ENCODE measurements around the gene PCSK2.

PCSK2 gene

DNA sequence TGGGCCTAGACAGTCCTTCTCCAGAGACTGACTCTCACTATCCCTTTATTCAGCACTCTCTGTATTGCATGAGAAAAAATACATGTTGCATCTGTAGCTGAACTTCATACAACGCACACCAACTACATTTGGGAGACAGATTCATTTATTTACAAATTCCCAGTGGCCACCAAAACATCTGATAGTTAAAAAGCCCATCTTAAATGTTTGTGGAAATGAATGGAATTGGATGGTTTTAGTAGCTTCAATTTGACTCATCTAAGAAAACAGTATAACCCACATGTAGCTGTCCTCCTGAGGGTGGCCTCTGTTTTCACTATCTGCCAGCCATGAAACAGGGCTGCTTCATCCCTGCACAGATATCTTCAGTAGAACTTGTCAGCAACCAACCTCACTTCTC lies 116.3 kb downstream of the PCSK2 start:
- DNase-seq, result no peak

DNA sequence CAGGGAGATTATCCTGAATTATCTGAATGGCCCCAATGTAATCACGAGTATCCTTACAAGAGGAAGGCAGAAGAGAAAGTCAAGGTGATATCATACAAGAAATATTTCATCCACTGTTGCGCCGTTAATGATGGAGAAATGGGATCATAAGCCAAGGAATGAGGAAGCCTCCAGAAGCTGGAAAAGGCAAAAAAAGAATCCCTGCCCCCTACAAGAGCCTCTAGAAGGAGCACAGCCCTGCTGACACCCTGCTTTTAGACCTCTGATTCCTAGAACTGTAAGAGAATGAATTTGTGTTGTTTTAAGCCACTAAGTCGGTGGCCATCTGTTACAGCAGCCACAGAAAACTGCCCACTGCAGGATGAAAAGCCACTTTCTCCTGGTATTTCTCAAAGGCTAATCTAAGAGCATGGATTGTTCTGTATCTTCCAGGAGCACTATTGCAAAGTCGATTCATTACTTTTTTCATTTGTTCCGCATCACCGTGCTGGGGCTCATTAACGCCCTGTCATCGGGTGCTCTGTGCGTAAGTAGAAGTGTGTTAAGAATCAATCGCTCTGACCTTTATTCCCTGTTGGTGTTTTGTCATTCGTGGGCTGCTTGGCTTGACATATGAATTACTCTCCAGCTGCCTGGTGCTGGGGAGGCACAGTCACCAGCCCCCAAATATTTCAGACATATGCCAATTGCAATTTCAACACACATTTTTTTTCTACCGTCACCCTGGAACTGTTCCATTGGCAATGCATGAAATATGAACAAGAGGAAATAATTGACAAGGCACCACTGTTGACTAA lies 117.0 kb downstream of the PCSK2 start:
- DNase-seq, result no peak

DNA sequence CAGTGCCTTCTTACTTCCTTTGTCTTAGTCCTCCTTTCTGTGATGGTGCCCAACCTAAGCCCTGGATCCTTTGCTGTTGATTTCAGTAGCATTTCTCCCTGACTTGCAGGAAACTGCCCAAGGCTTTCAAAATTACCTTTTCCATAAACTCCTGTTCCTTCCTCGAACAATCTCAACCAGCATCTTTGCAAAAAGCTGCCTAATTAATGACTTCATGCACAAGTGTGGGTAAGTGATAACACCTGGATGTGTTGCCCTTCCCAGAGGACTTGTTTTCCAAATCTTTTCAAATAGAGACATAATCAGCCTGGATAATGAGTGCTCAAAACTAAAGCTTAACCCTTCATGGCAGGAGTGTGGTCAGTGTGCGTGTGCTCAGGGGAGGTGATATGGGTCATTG lies 118.0 kb downstream of the PCSK2 start:
- no peak for DNase-seq

DNA sequence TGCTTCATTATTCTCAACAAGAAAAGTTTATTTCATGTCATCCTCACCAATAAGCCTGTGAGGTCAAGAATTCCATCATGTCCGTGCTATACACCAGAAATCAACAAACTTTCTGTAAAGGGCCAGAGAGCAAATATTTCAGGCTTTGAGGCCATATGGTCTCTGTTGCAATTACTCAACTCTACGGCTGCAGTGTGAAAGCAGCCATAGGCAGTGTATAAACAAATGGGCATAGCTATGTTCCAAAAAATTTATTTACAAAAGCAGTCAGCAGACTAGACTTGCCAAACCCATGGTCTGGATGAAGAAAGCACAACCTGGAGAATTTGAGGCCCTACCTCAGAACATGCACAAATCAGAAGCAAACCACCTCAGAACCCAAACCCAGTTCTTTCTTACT lies 118.5 kb downstream of the PCSK2 start:
- no peak for DNase-seq

DNA sequence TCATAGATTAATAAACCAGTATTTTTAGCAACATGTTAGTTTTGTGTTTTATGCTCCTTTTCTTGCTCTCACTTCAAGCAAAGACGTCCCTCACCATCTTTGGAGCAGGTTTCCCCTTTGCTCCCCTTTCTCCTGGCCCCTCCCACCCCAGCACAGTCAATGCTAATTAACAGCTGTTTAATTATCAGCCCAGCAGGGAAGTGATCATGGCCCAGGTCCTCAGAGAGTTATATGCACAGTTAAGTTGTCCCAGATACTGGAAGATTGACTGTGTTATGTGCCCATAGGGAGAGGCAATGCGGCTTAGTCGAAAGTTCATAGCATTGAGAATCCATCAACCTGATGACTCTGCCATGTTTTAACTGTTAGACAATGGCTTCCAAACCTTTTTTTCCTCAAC lies 123.5 kb downstream of the PCSK2 start:
- DNase-seq, result no peak

DNA sequence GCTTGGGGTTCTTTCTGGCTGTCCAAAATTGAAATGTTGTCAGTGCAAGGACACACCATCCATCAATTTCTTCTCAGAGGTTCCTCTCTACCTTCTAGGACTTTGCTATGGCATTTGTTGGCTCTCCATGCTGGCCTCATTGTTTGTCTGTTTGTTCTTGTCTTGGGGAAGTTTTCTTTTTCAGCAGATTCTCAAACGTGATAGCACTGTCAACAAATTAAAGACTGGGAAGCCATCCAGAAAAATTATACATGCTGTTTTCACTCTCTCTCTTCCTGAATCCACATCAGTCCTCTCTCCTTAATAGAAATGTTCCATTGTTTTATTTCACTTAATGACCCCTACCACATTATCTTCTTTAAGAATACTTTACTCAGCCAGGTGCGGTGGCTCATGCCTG lies 130.4 kb downstream of the PCSK2 start:
- no peak for DNase-seq

DNA sequence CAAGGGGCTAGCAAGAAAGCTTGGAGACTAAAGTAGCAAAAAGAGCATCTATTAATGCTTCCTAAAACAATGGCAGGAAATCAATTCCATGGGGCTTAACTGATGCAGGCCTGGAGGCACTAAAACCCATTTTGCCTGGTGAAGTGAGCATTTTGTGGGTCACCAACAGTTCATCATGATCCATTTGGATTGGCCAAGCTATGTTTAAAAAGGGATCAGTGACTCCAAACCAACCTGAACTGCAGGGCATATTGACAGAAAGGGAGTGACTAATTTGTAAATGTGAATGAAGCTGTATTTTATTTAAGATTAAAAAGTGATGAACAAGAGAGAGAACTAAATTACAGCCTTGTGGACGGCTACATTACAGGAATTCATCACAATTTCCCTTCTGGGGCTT lies 132.0 kb downstream of the PCSK2 start:
- no peak for DNase-seq

DNA sequence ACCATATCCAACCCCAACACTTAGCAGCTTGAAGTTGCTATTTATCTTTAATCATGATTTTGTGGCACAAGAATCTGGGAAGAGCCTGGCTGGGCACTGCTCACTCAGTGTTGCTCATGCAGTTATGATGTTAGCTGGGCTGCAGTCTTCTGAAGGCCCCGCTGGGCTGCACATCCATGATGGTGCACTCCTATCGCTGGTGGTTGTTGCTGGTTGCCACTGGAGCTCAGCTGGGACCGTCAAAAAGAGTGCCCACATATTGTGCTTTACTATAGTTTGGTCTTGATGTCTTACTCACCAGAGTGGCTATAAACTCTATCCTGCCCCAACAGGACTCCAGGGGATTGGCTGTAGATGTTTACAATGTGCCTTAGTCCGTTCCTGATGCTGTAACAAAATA lies 137.8 kb downstream of the PCSK2 start:
- DNase-seq, result no peak

DNA sequence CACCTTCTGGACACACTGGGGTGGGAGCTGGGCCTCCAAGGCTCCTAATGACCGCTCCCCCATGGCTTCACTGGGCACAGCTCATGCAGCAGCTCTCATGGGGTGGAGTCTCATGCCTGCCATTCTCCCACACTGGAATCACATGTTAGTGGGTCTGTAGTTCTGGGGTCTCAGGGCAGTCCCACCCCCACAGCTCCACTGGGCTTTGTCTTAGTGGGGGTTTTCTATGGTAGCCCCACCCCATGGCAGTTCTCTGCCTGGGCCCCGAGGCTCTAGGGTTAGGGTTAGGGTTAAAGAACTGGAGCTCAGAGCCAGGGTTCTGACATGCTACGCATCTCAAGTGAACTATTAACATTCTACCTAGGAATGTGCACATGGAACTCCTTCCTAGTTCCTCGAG lies 139.0 kb downstream of the PCSK2 start:
- DNase-seq, result no peak

DNA sequence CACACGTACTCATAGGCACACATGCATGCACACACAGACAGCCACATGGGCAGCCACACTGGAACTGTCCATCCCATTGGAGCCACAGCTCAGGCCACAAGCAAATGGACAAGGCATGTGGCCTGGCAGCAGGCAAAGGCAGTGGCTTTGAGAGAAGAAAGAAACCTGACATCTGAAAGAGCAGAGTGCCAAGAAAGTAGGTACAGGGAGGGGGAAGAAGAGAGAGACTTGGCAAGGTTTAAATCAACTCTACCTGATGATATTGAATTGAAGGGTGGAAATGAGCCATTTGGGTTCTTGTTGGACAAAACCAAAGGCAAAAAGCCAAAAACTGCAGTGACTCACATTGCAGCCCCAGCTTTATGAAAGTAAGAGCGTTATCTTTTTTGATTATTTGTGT lies 142.7 kb downstream of the PCSK2 start:
- no peak for DNase-seq

DNA sequence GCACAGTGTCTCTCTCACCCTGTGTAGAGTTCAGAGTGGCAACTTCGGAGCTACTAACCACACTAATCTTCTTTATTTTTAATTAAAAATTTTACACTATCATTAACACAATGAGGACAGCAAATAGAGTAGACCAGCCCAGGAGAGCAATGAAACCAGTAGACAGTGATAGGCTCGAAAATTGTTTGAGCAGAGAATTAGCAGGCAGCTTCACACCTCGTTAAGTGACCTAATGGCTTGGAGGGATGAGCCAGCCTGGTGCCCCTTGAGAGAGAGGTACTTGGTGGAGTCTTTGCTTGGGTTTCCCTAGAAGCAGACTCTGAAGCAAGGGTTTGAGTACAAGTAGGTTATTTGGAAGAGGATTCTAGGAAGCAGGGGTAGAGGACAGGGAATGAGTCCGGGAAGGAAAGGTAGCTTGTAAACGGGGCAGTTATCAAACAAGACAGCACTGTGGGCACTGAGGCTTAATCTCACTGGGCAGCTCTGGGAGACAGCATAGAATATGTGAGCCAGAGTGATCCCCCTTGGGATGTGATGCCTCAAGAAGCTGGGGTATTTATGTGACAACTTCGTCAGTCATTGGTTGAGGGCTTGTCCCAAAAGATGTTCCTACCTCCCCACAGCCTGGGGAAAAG lies 146.1 kb downstream of the PCSK2 start:
- no peak for DNase-seq

DNA sequence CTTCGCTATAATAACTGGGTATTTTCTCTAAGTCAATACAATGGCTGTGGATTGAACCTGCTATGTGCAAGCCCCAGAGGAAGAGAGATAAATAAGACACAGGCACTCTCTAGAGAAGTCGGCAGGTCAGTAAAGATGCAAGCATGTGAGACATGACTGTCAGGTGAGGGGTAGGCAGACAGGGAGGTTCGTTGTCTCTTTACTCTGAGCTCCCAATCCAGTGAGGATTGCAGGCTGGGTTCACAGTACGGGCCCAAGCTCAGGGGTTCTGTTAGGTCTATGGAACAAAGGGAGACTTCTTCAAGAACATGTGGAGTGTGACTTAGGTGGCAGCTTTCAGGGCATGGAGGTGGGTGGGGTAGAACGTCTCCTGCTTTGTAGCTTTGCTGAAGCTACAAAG lies 147.2 kb downstream of the PCSK2 start:
- DNase-seq, result no peak

DNA sequence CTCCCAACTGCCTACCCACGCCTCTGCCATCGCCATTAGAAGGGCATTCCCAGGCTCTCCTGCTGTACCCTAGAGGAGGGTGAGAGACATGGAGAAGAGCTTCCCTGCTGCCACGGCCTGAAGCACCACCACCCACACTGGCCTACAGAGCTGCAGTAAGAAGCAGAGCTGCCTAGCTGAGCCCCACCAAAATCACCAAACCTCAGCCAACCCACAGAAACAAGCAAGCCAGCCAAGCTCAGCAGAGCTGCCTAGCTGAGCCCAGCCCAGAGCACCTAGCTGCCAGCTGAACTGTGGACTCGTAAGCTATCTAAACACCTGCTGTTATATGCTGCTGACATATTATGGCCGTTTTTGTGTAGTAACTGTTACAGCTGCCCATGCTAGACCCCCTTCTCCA lies 149.2 kb downstream of the PCSK2 start:
- no peak for DNase-seq

DNA sequence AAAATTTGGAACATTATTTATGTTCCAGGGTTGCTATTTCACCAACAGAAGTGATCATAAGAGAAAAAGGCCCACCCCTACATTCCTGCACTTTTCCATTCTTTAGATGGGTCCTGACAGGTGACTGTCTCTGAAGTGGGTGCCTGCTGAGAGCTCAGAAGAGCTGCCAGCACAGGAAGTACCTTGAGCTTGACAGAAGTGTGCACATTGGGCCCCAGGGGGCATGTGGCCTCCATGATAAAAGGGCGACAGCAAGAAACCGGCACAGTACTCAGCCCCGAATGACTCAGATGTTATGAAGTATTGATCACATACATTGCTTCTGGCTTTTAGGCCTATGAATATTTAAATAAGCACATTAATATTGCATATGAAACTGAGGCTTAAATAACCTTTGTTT lies 150.4 kb downstream of the PCSK2 start:
- DNase-seq, result no peak

DNA sequence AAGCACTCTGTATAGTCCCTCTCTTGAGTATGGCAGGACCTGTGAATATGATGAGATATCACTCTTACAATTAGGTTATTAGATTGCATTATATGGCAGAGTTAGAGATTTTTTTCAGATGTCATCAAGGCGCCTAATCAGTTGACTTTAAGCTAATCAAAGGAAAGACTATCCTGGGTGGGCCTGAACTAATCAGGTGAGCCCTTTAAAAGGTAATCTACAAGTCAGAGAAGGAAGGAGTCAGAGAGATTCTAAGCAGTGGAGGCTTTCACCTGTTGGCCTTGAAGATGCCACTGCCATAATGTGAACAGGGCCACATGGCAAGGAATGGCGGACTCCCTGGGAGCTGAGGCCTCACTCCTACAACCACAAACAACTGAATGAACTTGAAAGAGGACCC lies 152.8 kb downstream of the PCSK2 start:
- no peak for DNase-seq

DNA sequence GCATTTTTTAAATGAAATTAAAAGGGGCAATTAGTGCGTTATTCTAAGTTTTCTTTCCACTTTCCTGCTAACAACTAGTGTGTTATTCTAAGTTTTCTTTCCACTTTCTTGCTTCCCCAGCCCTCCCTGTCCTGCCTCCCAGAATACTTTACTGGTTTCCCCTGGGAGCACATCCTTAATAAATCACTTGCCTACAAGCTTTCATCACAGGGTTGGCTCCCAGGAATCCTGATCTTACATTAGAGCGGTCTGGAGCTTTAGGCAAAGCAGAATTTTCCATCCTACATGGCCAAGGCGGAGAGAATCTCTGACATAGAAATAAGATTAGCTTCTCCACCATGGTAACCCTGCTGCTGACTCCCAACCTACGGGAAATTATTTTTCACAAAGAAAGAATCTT lies 154.0 kb downstream of the PCSK2 start:
- DNase-seq, result no peak

DNA sequence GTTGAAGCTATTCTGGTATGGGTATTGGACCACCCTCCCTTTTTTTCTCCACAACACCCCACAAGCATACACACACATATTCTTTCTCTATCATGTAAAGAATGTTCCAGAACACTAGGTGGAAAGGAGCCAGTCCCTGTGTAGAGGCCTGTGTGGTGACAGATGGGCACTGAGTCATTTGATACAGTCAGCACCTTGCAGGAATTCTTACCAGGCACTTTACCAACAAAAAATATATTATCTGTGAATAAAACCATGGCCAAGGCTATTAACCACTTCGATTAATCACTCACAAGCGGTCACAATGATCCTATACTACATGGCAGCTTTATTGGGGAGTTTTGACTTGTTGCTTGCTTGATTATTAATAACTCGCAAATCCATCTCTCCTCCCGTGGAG lies 154.9 kb downstream of the PCSK2 start:
- no peak for DNase-seq

DNA sequence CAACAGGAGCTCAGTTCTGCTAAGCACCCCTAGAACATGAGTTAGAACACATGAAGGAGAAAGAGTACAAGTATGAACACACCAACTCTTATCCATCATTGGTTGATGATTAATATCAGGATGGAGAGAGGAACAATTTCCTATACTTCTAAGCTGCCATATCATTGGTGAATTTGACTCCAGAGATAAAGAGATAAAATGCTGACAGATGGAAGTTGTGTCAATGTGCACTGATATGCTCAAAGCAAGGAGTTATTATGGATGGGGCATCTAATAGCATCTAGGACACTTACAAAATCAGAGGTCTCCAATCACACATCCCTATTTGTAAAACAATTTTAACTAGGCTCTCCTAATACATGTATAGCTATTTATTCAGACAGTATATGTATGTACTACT lies 159.0 kb downstream of the PCSK2 start:
- no peak for DNase-seq

DNA sequence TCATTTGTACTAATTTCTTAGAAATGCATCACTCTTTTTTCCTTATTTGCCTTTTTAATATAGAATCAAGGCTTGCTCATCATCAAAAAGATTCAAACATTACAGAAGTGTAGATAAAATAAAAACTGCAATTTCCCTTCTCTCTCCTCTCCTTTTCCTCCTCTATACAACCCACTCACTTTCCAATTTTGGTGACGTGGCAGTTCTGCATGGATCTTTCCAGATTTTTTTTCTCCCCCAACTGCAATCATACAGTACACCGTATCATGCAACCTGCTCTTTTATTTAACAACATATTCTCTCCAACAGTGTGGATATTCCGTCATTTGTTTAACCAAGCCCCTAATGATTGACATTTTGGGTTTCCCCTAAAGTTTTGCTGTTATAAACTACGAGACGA lies 163.8 kb downstream of the PCSK2 start:
- no peak for DNase-seq

DNA sequence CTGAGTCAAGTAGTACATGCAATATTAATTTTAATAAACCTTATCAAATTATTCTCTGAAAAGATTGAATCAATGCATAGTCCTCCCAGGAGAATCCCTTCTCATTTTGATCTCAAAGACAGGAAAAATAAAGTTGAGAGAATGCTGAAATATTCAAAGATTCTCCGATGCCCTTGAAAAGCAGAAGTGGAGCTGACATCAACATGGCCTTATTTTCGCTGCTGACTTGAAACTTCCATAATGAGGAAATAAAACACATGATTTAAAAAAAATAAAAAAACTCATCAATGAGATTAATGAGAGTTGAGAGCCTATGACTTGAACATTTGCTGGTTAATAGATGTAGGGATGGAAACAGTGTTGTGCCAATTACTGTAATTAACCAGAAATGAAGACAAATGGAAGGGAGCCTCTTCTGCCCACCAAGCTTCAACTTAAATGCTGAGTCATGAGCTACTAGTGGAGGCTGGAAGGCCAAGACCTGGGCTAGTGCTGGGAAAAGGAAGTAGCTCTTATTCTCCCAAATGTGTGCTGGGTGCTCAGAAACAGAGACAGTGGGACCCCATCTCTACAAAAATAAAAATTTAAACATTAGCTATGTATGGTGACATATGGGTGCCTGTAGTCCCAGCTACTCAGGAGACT lies 164.4 kb downstream of the PCSK2 start:
- DNase-seq, result no peak

DNA sequence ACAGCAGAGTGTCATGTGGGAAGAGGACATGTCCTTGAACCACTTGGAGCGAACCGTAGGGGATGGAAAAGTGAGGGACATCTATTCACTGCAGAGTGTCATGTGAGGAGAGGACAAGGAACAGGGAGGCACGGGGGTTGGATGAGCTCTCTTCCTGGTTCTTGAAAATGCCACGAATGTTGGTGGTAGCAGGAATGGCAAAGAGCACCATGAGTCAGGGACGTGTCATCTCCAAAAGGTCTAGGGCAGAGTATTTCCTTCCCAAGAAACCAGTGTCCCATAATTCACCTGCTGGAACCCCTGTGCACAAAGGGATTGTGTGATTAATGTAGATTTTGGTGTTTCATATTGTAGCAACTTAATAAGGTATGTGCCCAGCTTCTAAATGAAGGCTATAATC lies 167.6 kb downstream of the PCSK2 start:
- no peak for DNase-seq

DNA sequence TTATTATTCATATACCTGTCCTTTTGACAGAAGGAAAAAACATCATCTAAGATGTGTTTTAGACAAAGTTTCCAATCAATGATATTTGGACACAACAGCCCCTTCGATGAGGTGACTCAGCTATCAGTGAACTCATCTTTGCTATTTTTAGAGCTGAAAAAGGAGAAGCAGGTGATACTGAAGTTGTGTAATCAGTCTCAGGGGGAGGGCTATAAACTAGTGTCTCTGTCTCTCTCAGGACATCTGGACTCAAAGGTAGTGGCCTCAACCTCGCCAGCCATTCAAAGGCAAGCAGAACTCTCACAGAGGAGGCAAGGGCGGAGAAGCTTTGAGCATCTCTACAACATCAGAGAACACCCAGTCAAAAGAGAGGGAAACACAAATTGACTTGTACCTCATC lies 168.9 kb downstream of the PCSK2 start:
- DNase-seq, result no peak

DNA sequence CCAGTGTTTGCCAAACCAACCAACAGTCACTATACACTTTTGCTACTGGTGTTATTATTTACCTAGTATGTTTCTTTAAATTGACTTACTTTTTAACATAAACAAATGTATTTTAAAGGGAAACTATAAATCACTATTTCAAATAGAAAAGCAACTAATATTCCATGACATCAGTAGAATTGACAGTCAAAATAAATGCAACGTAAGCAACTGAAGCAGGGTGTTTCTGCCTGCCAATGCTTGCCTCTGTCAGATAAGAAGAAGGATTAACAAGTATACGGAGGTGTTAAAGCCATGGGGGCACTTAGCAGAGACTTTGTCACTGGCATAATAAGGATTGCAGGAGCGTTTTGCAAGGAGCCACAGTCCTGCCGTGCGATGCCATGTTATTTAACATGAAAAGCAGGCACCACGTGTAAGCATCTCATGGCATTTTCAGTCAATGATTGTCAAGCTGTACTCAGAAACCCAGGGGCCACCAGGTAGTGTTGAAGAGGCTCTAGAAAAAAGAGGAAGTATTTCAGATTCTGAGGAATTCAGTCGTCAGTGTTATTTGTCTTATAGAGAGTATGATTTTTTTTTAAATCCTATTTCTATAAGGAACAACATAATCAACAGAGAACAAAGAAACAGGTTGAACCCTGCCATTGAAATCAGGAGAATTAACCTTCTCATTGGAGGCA lies 172.6 kb downstream of the PCSK2 start:
- DNase-seq, result no peak

DNA sequence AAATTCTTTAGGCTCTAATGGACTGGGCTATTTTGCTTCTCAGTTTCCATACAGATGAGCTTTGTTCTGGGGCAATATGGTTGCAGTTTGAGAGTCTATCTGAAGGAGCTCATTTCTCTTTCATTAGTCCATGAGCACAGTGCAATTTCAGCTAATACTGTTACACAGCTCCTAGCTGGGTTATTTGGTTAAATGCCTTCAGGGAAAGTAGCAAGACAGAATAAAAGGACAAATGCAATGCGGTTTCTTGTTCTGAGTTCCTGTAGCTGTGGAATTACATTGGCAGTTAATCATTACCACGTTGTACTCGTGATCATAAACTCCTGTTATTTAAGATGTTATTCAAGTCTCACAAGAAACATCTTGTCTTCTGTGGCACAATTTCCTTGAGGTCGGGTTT lies 176.6 kb downstream of the PCSK2 start:
- DNase-seq, result no peak
